HG03442 (cell line): ENCODE data around the gene GBP6.
"Not testable (repeated sequence)": the region's sequence is repeated elsewhere in the genome, so short reads cannot be mapped to it uniquely, and the experiment has no call there.

Source experiments
- ATAC-seq: cut with Tn5 transposase; IDR thresholded peaks from one replicate; pipeline ENCODE4 v1.9.1; 2021; ENCODE audit warnings: mild to moderate bottlenecking, moderate library complexity; ENCODE audit not compliant: unreplicated experiment

GBP6 gene, protein sequence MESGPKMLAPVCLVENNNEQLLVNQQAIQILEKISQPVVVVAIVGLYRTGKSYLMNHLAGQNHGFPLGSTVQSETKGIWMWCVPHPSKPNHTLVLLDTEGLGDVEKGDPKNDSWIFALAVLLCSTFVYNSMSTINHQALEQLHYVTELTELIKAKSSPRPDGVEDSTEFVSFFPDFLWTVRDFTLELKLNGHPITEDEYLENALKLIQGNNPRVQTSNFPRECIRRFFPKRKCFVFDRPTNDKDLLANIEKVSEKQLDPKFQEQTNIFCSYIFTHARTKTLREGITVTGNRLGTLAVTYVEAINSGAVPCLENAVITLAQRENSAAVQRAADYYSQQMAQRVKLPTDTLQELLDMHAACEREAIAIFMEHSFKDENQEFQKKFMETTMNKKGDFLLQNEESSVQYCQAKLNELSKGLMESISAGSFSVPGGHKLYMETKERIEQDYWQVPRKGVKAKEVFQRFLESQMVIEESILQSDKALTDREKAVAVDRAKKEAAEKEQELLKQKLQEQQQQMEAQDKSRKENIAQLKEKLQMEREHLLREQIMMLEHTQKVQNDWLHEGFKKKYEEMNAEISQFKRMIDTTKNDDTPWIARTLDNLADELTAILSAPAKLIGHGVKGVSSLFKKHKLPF

DNA sequence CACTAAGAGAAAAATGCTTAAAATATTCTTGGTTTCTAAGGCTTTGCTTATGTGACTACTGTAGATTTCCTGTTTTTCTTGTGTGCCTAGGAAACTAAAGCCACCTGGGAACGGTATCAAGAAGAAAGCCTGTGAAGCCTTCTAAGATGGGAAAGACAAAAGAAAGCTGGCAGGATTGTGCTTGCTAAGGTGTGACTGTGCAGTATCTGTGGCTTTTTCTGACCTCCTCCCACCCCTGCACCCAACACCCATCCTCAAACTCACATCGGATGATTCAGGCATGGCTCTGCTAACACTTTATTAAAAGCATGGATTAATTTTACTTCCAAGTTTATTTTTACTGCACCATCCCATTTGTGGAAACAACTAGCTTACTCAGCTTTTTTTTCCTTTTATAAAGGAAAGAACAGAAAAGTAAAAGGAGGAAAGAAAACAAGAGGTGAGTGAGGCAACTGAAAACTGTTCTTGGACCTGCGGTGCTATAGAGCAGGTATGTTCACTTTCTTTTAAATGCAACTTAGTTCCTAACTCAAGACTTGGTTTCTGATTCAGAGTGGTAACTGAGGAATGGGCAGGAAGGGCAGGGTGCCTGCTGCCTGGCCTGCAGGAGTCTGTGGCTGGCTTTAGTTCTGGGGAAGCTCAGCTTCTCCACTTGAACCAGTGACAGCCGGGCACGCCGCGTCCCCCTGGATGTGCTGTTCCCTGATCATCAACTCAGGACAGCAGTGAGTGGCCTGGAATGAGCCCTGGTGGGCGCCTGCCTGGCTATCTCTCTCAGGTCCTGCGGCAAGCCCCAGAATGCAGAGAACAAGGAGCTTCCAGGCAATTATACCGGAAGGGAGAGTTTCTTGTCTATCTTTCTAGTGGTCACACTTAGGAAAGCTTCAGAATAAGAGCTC is at the start of gene GBP6:
Gene GBP6 (plus strand): TSS at position 422 of the 899 bp plus-strand sequence. CDS start 4,493 bp downstream, outside the sequence.
- no peak for ATAC-seq

DNA sequence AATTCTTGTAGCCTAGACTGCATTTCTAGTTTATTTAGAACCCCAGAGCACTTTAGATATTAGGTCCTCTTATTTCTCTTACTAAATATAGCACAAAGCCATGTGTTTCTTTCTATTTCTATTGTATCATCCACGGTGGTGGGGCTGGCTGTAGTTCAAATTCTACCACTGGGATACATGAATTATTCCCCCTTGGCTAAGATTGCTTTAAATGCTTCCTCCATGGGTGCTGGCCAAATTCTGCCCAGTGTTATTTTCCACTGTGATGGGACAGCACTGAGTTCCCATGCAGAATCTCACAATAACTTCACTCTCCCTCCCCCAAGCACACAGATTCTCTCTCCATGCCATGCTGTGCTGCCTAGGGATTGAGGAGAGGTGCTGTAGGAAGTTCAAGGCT is 41.5 kb upstream of the GBP6 start:
- ATAC-seq = no peak

GRCh38 chr1:89331890-89332289 is 32.0 kb upstream of the GBP6 start:
- no peak for ATAC-seq

- ATAC-seq = no peak
Observed at GRCh38 chr1:89332461-89332860, 31.4 kb upstream of the GBP6 start.

DNA sequence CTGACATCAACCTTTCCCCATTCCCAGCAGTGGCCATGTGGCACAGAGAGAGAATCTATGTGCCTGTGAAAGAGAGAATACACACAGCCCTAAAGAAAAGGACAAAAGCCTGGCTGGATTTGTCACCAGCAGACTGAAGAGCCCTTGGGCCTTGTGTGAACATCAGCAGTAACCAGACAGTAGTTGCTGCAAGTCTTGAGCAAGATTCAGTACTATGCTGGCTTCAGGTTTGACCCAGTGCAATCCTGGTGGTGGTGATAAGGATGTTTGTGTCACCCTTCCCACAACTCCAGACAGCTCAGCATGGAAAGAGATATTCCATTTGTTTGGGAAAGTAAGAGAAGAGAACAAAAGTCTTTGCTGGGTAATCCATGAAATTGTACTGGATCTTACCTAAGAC is 28.4 kb upstream of the GBP6 start:
- no peak for ATAC-seq

GRCh38 chr1:89337903-89338302 is 26.0 kb upstream of the GBP6 start:
- no peak for ATAC-seq

GRCh38 chr1:89339039-89339438 is 24.8 kb upstream of the GBP6 start:
- ATAC-seq = no peak

DNA sequence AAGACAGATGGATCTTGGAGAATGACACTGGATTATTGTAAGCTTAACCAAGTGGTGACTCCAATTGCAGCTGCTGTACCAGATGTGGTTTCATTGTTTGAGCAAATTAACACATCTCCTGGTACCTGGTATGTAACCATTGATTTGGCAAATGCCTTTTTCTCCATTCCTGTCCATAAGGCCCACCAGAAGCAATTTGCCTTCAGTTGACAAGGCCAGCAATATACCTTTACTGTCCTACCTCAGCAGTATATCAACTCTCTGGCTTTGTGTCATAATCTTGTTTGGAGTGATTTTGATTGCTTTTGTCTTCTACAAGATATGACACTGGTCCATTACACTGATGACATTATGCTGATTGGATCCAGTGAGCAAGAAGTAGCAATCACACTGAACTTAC is 18.4 kb upstream of the GBP6 start:
- not testable (repeated sequence) for ATAC-seq

DNA sequence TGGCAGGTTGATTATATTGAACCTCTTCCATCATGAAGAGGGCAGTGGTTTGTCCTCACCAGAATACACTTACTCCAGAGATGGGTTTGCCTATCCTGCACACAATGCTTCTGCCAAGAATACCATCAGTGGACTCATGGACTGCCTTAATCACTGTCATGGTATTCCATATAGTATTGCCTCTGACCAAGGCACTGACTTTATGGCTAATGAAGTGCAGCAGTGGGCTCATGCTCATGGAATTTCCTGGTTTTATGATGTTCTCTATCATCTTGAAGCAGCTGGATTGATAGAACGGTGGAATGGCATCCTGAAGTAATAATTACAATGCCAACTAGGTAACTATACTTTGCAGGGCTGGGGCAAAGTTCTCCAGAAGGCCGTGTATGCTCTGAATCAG is 16.6 kb upstream of the GBP6 start:
- no peak for ATAC-seq

DNA sequence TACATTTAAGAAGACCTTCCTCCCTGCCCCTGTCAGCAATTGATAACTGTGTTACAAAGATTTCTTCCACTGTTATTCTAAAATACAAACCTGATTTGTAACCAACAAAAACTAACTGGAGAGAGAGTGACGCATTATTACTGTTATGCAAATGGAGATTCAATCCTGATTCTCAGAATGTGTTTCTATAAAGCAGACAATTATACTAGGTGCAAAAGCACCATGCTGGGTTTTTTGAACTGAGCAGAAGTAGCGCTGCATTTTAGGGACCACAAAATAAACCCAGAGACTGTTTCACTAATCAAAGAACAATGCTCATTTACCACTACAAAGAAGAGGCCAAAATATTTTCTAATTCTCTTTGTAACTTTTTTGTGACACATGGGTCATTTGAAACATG is 13.6 kb upstream of the GBP6 start:
- ATAC-seq = no peak

- ATAC-seq = no peak
Observed at GRCh38 chr1:89351597-89352311, 12.1 kb upstream of the GBP6 start.

GRCh38 chr1:89352421-89352820 is 11.4 kb upstream of the GBP6 start:
- ATAC-seq = no peak

DNA sequence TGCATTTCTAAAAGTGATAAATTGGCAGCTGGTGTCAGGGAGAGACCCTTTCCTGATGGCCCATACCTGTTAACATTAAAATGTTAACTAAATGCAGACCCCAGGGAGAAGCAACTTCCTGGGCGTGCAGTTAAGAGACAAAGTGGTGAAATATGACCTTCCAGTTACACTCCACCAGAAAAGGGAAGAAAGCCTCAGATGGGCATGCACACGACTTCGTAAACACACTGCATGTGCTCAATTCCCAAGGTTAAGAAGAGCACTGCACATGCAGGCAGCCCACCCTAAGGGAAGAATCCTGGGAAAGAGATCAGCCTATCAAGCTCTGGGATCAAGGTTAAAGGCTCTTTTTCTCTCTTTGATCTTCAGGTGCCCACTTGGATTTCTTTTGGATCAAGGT is 9.7 kb upstream of the GBP6 start:
- ATAC-seq = no peak

DNA sequence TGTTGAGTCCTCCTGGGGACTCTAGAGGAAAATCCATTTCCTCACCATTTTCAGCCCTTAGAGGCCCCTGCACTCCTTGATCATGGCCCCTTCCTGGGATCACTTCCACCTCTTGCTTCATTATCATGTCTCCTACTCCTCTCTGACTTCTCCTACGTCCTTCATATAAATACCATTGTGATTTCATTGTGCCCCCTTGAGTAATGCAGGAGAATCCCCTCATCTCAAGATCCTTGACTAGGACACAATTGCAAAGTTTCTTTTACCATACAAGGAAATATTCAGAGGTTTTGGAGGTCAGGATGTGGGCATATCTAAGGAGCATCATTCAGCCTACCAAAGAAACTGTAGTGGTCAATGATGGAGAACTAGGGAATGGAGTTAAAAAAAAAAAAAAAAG is 8.8 kb upstream of the GBP6 start:
- ATAC-seq = no peak

- no peak for ATAC-seq
Observed at GRCh38 chr1:89356658-89357400, 7.0 kb upstream of the GBP6 start.

GRCh38 chr1:89358287-89358893 is 5.5 kb upstream of the GBP6 start:
- peak; percentile 59 for ATAC-seq

DNA sequence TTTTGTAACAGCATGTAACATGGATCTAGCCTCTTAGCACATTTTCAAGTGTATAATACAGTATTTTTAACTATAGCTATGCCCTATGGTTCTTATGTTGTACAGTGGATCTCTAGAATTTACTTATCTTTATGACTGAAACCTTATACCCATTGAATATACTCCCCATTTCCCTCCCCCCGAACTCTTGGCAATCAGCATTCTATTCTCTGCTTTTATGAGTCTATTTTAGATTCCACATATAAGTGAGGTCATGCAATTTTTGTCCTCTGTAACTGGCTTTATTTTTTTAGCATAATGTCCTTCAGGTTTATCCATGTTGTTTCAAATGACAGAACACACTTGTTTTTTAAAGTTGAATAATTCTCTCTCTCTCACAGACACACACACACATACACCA is 3.1 kb upstream of the GBP6 start:
- no peak for ATAC-seq

GRCh38 chr1:89361681-89362080 is 2.2 kb upstream of the GBP6 start:
- ATAC-seq = no peak

- peak; percentile 90 for ATAC-seq
Observed at GRCh38 chr1:89363196-89363595, 663 bp upstream of the GBP6 start.
